Measurements from ENCODE around the gene TARM1. TPM values are rescaled to one million over a fixed set of nuclear protein-coding genes. Genes with fewer than 3 reads are reported as not detected.

Gene TARM1
- polyA plus RNA-seq = not detected
- long read RNA-seq, donor 1 = 0 reads
- long read RNA-seq, donor 2 = 0 reads
- long read RNA-seq, donor 3, partial matches to known transcripts = 325 of 643 reads
- long read RNA-seq, donor 3, other reads (novel, unspliced or antisense) = 318 of 643 reads
- long read RNA-seq, donor 4 = 0 reads
- long read RNA-seq, donor 5 = 0 reads
- long read RNA-seq, donor 6 = 0 reads
- long read RNA-seq, donor 7 = 0 reads
- long read RNA-seq, donor 8 = 0 reads
- long read RNA-seq, donor 9 = 0 reads
- long read RNA-seq, donor 10 = 0 reads
- long read RNA-seq, donor 11 = 0 reads

- Histone ChIP-seq H3K27me3 (ENCODE audit: control insufficient read depth, insufficient read depth, low read length) (no peaks in the 10 kb centered on the region), H3K4me3 (ENCODE audit: low read length) (no peak within 1 kb of the TSS), H3K4me1 (ENCODE audit: control insufficient read depth, insufficient read depth, low read length) (no peaks in the 10 kb centered on the region), H3K27ac (ENCODE audit: low read length) (no peak within 1 kb of the TSS), H3K9me3 (ENCODE audit: control insufficient read depth, low read depth, low read length) (no peaks in the 10 kb centered on the region), H3K36me3 (ENCODE audit: control insufficient read depth, insufficient read depth, low read length) (no peaks in the 10 kb centered on the region)
- no CpG with 5 or more reads among the region's 7 CpGs for WGBS (ENCODE audit: insufficient coverage, low lambda C conversion rate)
- DNase-seq = no peak
These were observed at the start of gene TARM1 for GRCh38 chr19:54081032-54081431. TSS of gene TARM1 (minus strand) at chr19:54081365. CDS start at chr19:54081340, 25 bp downstream.

DNA sequence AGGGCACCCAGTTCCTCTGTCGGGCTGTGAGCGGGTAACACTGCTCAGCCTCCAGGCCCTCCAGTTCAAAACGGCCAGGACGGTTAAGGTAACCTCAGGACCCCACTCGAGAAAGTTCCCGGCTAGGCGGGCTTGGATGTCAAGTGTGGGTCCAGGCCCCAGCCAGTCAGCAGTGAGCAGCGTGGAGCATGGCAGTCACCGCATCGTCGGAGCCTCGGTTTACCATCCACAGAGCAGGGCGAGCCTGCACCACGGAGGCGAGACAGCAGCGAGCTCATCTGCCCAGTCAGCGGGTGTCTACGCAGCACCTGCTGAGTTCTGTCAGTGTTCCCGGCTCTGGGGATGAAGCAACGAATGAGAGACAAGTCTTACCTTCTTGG lies 48.4 kb upstream of the TARM1 start:
- Histone ChIP-seq H3K9me3 (ENCODE audit: control insufficient read depth, low read depth, low read length) (no peaks in the 10 kb centered on the region), H3K27me3 (ENCODE audit: control insufficient read depth, insufficient read depth, low read length) (no peaks in the 10 kb centered on the region), H3K4me3 (ENCODE audit: low read length) (no peak overlapping the region), H3K27ac (ENCODE audit: low read length) (no peak overlapping the region), H3K4me1 (ENCODE audit: control insufficient read depth, insufficient read depth, low read length) (no peaks in the 10 kb centered on the region), H3K36me3 (ENCODE audit: control insufficient read depth, insufficient read depth, low read length) (peaks cover 57% of the 10 kb centered on the region)
- DNase-seq = no peak
- no CpG with 5 or more reads among the region's 20 CpGs for WGBS (ENCODE audit: insufficient coverage, low lambda C conversion rate)

GRCh38 chr19:54128796-54129616 lies 47.8 kb upstream of the TARM1 start:
- H3K27me3 ChIP-seq (ENCODE audit: control insufficient read depth, insufficient read depth, low read length) = no peaks in the 10 kb centered on the region
- H3K4me1 ChIP-seq (ENCODE audit: control insufficient read depth, insufficient read depth, low read length) = no peaks in the 10 kb centered on the region
- H3K27ac ChIP-seq (ENCODE audit: low read length) = no peak overlapping the region
- H3K36me3 ChIP-seq (ENCODE audit: control insufficient read depth, insufficient read depth, low read length) = peaks cover 63% of the 10 kb centered on the region
- DNase-seq = no peak
- no peak overlapping the region for H3K4me3 ChIP-seq (ENCODE audit: low read length)
- WGBS (ENCODE audit: insufficient coverage, low lambda C conversion rate) = no CpG with 5 or more reads among the region's 41 CpGs
- no peaks in the 10 kb centered on the region for H3K9me3 ChIP-seq (ENCODE audit: control insufficient read depth, low read depth, low read length)

DNA sequence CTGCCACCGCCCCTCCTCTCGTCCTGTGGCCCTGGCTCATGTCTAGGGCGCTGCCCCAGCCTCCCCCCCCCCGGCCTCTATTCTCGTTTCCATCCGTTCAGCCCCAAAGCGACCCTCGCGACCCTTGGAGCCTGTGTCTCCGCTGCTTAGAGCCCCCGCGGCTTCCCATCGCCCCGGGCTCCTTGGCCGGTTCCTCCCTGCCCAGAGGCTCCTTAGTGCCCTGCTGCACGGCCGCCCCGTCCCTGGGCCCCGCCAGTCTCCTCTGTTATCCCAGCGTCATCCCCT lies 47.2 kb upstream of the TARM1 start:
- no peaks in the 10 kb centered on the region for H3K27me3 ChIP-seq (ENCODE audit: control insufficient read depth, insufficient read depth, low read length)
- H3K4me3 ChIP-seq (ENCODE audit: low read length) = no peak overlapping the region
- no peak for DNase-seq
- no peaks in the 10 kb centered on the region for H3K4me1 ChIP-seq (ENCODE audit: control insufficient read depth, insufficient read depth, low read length)
- 100% methylated on average over 2 of the region's 20 CpGs for WGBS (ENCODE audit: insufficient coverage, low lambda C conversion rate)
- no peaks in the 10 kb centered on the region for H3K9me3 ChIP-seq (ENCODE audit: control insufficient read depth, low read depth, low read length)
- peaks cover 69% of the 10 kb centered on the region for H3K36me3 ChIP-seq (ENCODE audit: control insufficient read depth, insufficient read depth, low read length)
- no peak overlapping the region for H3K27ac ChIP-seq (ENCODE audit: low read length)

- Histone ChIP-seq H3K4me3 (ENCODE audit: low read length) (no peak overlapping the region), H3K27me3 (ENCODE audit: control insufficient read depth, insufficient read depth, low read length) (no peaks in the 10 kb centered on the region), H3K9me3 (ENCODE audit: control insufficient read depth, low read depth, low read length) (no peaks in the 10 kb centered on the region), H3K27ac (ENCODE audit: low read length) (no peak overlapping the region), H3K4me1 (ENCODE audit: control insufficient read depth, insufficient read depth, low read length) (no peaks in the 10 kb centered on the region), H3K36me3 (ENCODE audit: control insufficient read depth, insufficient read depth, low read length) (peaks cover 74% of the 10 kb centered on the region)
- no CpG with 5 or more reads among the region's 44 CpGs for WGBS (ENCODE audit: insufficient coverage, low lambda C conversion rate)
- DNase-seq = no peak
These were observed 46.7 kb upstream of the TARM1 start for GRCh38 chr19:54127688-54128440.

- no peaks in the 10 kb centered on the region for H3K9me3 ChIP-seq (ENCODE audit: control insufficient read depth, low read depth, low read length)
- no peaks in the 10 kb centered on the region for H3K4me1 ChIP-seq (ENCODE audit: control insufficient read depth, insufficient read depth, low read length)
- no peak for DNase-seq
- WGBS (ENCODE audit: insufficient coverage, low lambda C conversion rate) = no CpG with 5 or more reads among the region's 9 CpGs
- H3K36me3 ChIP-seq (ENCODE audit: control insufficient read depth, insufficient read depth, low read length) = peaks cover 78% of the 10 kb centered on the region
- no peak overlapping the region for H3K27ac ChIP-seq (ENCODE audit: low read length)
- H3K27me3 ChIP-seq (ENCODE audit: control insufficient read depth, insufficient read depth, low read length) = no peaks in the 10 kb centered on the region
- H3K4me3 ChIP-seq (ENCODE audit: low read length) = no peak overlapping the region
These were observed 44.5 kb upstream of the TARM1 start for GRCh38 chr19:54125713-54126112.

DNA sequence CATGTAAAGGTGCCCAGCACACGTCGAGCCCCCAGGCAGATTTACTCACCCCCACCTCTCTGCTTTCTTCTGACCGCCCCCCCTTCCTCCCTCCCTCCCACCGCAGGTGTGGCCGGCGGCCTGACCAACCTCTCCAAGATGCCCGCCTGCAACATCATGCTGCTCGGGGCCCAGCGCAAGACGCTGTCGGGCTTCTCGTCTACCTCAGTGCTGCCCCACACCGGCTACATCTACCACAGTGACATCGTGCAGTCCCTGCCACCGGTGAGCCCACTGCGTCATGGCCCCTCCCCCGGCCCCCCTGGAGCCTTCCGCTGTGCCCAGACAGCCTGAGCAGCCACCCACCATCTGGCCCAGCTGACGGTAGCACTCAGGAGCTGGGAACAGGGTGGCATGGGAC lies 43.2 kb upstream of the TARM1 start:
- no peaks in the 10 kb centered on the region for H3K27me3 ChIP-seq (ENCODE audit: control insufficient read depth, insufficient read depth, low read length)
- no peak overlapping the region for H3K27ac ChIP-seq (ENCODE audit: low read length)
- no peak overlapping the region for H3K4me3 ChIP-seq (ENCODE audit: low read length)
- no CpG with 5 or more reads among the region's 19 CpGs for WGBS (ENCODE audit: insufficient coverage, low lambda C conversion rate)
- peaks cover 84% of the 10 kb centered on the region for H3K36me3 ChIP-seq (ENCODE audit: control insufficient read depth, insufficient read depth, low read length)
- H3K4me1 ChIP-seq (ENCODE audit: control insufficient read depth, insufficient read depth, low read length) = no peaks in the 10 kb centered on the region
- no peaks in the 10 kb centered on the region for H3K9me3 ChIP-seq (ENCODE audit: control insufficient read depth, low read depth, low read length)
- DNase-seq = no peak

DNA sequence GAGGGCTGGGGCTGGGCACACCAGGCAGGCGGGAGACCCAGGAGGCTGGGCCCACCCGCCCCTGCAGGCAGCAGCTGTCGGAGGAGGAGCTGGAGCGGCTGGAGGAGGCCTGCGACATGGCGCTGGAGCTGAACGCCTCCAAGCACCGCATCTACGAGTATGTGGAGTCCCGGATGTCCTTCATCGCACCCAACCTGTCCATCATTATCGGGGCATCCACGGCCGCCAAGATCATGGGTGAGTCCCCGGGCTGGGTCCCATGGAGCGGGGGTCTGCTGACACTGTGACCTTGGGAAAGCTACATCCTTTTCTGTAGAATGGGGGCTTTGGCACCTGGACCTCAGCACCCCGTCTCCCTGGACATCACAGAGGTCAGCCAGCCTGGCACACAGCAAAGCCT lies 42.5 kb upstream of the TARM1 start:
- Histone ChIP-seq H3K27me3 (ENCODE audit: control insufficient read depth, insufficient read depth, low read length) (no peaks in the 10 kb centered on the region), H3K27ac (ENCODE audit: low read length) (no peak overlapping the region), H3K4me3 (ENCODE audit: low read length) (no peak overlapping the region), H3K36me3 (ENCODE audit: control insufficient read depth, insufficient read depth, low read length) (peaks cover 79% of the 10 kb centered on the region), H3K4me1 (ENCODE audit: control insufficient read depth, insufficient read depth, low read length) (no peaks in the 10 kb centered on the region), H3K9me3 (ENCODE audit: control insufficient read depth, low read depth, low read length) (no peaks in the 10 kb centered on the region)
- DNase-seq = no peak
- WGBS (ENCODE audit: insufficient coverage, low lambda C conversion rate) = no CpG with 5 or more reads among the region's 17 CpGs

GRCh38 chr19:54121259-54121658 lies 40.1 kb upstream of the TARM1 start:
- Histone ChIP-seq H3K9me3 (ENCODE audit: control insufficient read depth, low read depth, low read length) (no peaks in the 10 kb centered on the region), H3K4me1 (ENCODE audit: control insufficient read depth, insufficient read depth, low read length) (peaks cover 6% of the 10 kb centered on the region), H3K4me3 (ENCODE audit: low read length) (no peak overlapping the region), H3K27me3 (ENCODE audit: control insufficient read depth, insufficient read depth, low read length) (no peaks in the 10 kb centered on the region), H3K36me3 (ENCODE audit: control insufficient read depth, insufficient read depth, low read length) (peaks cover 60% of the 10 kb centered on the region), H3K27ac (ENCODE audit: low read length) (no peak overlapping the region)
- DNase-seq = no peak
- 100% methylated on average over 2 of the region's 10 CpGs for WGBS (ENCODE audit: insufficient coverage, low lambda C conversion rate)

- Histone ChIP-seq H3K4me3 (ENCODE audit: low read length) (peak within 1 kb of the TSS; percentile 66), H3K36me3 (ENCODE audit: control insufficient read depth, insufficient read depth, low read length) (peaks cover 22% of the 10 kb centered on the region), H3K4me1 (ENCODE audit: control insufficient read depth, insufficient read depth, low read length) (peaks cover 6% of the 10 kb centered on the region), H3K9me3 (ENCODE audit: control insufficient read depth, low read depth, low read length) (no peaks in the 10 kb centered on the region), H3K27me3 (ENCODE audit: control insufficient read depth, insufficient read depth, low read length) (no peaks in the 10 kb centered on the region), H3K27ac (ENCODE audit: low read length) (peak within 1 kb of the TSS; percentile 71)
- 0% methylated on average over 3 of the region's 60 CpGs for WGBS (ENCODE audit: insufficient coverage, low lambda C conversion rate)
- peak; percentile 97 to 99 for DNase-seq
These were observed 34.2 kb upstream of the TARM1 start, which contains the start of the genes PRPF31 and TFPT for GRCh38 chr19:54115109-54116063. TSS of gene PRPF31 (plus strand) at chr19:54115754. CDS start at chr19:54118279, 2,525 bp downstream. TSS of gene TFPT (minus strand) at chr19:54115657. CDS start at chr19:54115269, 388 bp downstream.

Measured in large intestine (tissue), 12 donors.